Activated B cell treated with CpG ODN at 0.5 μM for 24 hours (primary cell): ENCODE results near the gene PLCXD1. TPM values are rescaled to one million over a fixed set of nuclear protein-coding genes. Genes with fewer than 3 reads are reported as not detected.

Source experiments
- ATAC-seq: fragments of 200-7000 bp; cut with Tn5 transposase; one replicate; pipeline ENCODE4 v1.10.0; 2021; ENCODE audit warnings: low read depth, mild to moderate bottlenecking, moderate library complexity
- CTCF ChIA-PET: fragments of 350-600 bp; sonication (Branson Sonifier 250); formaldehyde crosslinking; loops from one replicate; lab custom pipeline; 2021; ENCODE audit warnings: antibody characterized with exemption; lab: Charles Lee
- POLR2A ChIA-PET: fragments of 350-600 bp; sonication (Branson Sonifier 250); formaldehyde crosslinking; loops from one replicate; lab custom pipeline; 2021; ENCODE audit warnings: antibody characterized with exemption; lab: Charles Lee
- DNase-seq: peaks from one replicate; pipeline ENCODE4 v3.0.0; 2022
- H3K27ac Mint-ChIP-seq: one replicate; pipeline ENCODE4 v1.8.0; 2020; ENCODE audit warnings: mixed read lengths
- H3K27me3 Mint-ChIP-seq: one replicate; pipeline ENCODE4 v1.8.0; 2021; ENCODE audit warnings: mixed read lengths
- H3K36me3 Mint-ChIP-seq: one replicate; pipeline ENCODE4 v1.8.0; 2021; ENCODE audit warnings: low read depth, mixed read lengths
- H3K4me1 Mint-ChIP-seq: one replicate; pipeline ENCODE4 v1.8.0; 2021; ENCODE audit warnings: mixed read lengths
- H3K4me3 Mint-ChIP-seq: one replicate; pipeline ENCODE4 v1.8.0; 2020; ENCODE audit warnings: mild to moderate bottlenecking, mixed read lengths
- H3K9me3 Mint-ChIP-seq: one replicate; pipeline ENCODE4 v1.8.0; 2020; ENCODE audit warnings: mixed read lengths
- CTCF ChIP-seq: fragments of 200-600 bp; IDR thresholded peaks from one replicate; pipeline ENCODE4 v1.8.0; 2022; ENCODE audit warnings: antibody characterized with exemption, mild to moderate bottlenecking
- intact Hi-C: fragments of 100-400 bp; cut with micrococcal nuclease; formaldehyde crosslinking; loops from one replicate; pipeline ENCODE4 v1.15.1; 2024
- total RNA-seq: library from RNA; stranded (reverse); gene quantifications from 2 replicates; pipeline ENCODE4 v1.2.3, GENCODE V29; 2022

The PLCXD1 gene
- total RNA-seq, 1 donor from 2014 or later, result 23.8 TPM

- no peak overlapping the region for H3K27ac Mint-ChIP-seq
- H3K27me3 Mint-ChIP-seq, result no peaks in the 10 kb centered on the region
- no peak for TF ChIP-seq CTCF
- DNase-seq (no peak), ATAC-seq (no peak)
- ChIA-PET POLR2A (no interaction called here), CTCF (no interaction called here)
- H3K4me1 Mint-ChIP-seq, result peaks cover 4% of the 10 kb centered on the region
- H3K4me3 Mint-ChIP-seq, result no peak overlapping the region
- intact Hi-C loops, result no loop called here
- H3K36me3 Mint-ChIP-seq, result peaks cover 32% of the 10 kb centered on the region
- H3K9me3 Mint-ChIP-seq, result no peaks in the 10 kb centered on the region
Observed at GRCh38 chrX:352181-352580, 71.0 kb downstream of the PLCXD1 start.

- no peak for DNase-seq
- ChIA-PET CTCF (no interaction called here), POLR2A (no interaction called here)
- intact Hi-C loops, result no loop called here
- Mint-ChIP-seq H3K4me1 (peaks cover 4% of the 10 kb centered on the region), H3K27me3 (no peaks in the 10 kb centered on the region), H3K36me3 (peaks cover 38% of the 10 kb centered on the region), H3K4me3 (no peak overlapping the region), H3K9me3 (no peaks in the 10 kb centered on the region), H3K27ac (no peak overlapping the region)
- TF ChIP-seq CTCF, result no peak
- ATAC-seq, result no peak
Observed at GRCh38 chrX:352582-353314, 71.6 kb downstream of the PLCXD1 start.

Other genes with a start within 250 kb of the PLCXD1 start
- 69.9 and 75.6 TPM in 2 replicates for gene GTPBP6, start 37.4 kb downstream of the PLCXD1 start, total RNA-seq
- 15.4 and 15.5 TPM in 2 replicates for gene PPP2R3B, start 105.5 kb downstream of the PLCXD1 start, total RNA-seq